HL-60 (cell line): Measurements from ENCODE around the gene CAMTA1.

Experiments used
- DNase-seq, 2 experiments: peaks; one replicate each; pipeline ENCODE4 v3.0.0-alpha.2; 2010 to 2020; ENCODE audit warnings: low read depth in 1 of 2, low spot score in 1 of 2
- H3K27ac ChIP-seq: fragments of 250-450 bp; sonication (Bioruptor Pico); replicated peaks from 2 replicates; pipeline ENCODE4 v1.5.1; 2020; ENCODE audit warnings: mild to moderate bottlenecking, moderate library complexity
- H3K27me3 ChIP-seq: fragments of 250-450 bp; sonication (Bioruptor Pico); 2 replicates; pipeline ENCODE4 v1.5.1; 2021; ENCODE audit warnings: mild to moderate bottlenecking, moderate library complexity; ENCODE audit not compliant: insufficient read depth, poor library complexity, severe bottlenecking
- H3K4me3 ChIP-seq: replicated peaks from 2 replicates; pipeline ENCODE4 v1.5.1; 2011; ENCODE audit warnings: mild to moderate bottlenecking, control low read depth, low read length; ENCODE audit not compliant: insufficient read depth
- CTCF ChIP-seq: IDR thresholded peaks from one replicate; pipeline ENCODE4 v1.5.1; 2011; ENCODE audit warnings: low read length, control low read depth, inconsistent platforms; ENCODE audit not compliant: insufficient read depth
- GABPA ChIP-seq: IDR thresholded peaks from 2 replicates; pipeline ENCODE4 v1.6.1; 2012; ENCODE audit warnings: low read depth
- POLR2AphosphoS5 ChIP-seq: IDR thresholded peaks from 2 replicates; pipeline ENCODE4 v1.6.1; 2012; ENCODE audit warnings: low read depth
- REST ChIP-seq: IDR thresholded peaks from 2 replicates; pipeline ENCODE4 v1.6.1; 2012; ENCODE audit warnings: low read depth; ENCODE audit not compliant: insufficient replicate concordance
- SPI1 ChIP-seq: IDR thresholded peaks from 2 replicates; pipeline ENCODE4 v1.6.1; 2012; ENCODE audit warnings: low read depth, mild to moderate bottlenecking, borderline replicate concordance

The CAMTA1 gene

GRCh38 chr1:7348073-7348472, 562.8 kb downstream of the CAMTA1 start:
- H3K4me3 ChIP-seq: no peak overlapping the region
- no peak overlapping the region for H3K27ac ChIP-seq
- TF ChIP-seq GABPA (no peak), POLR2AphosphoS5 (no peak), CTCF (no peak), SPI1 (no peak)
- no peak for DNase-seq
- no peaks in the 10 kb centered on the region for H3K27me3 ChIP-seq

- DNase-seq: no peak
- no peak overlapping the region for H3K27ac ChIP-seq
- H3K27me3 ChIP-seq: no peaks in the 10 kb centered on the region
- H3K4me3 ChIP-seq: no peak overlapping the region
- TF ChIP-seq GABPA: no peak
- TF ChIP-seq REST: no peak
- TF ChIP-seq POLR2AphosphoS5: no peak
- TF ChIP-seq SPI1: no peak
- TF ChIP-seq CTCF: no peak
These were observed 563.3 kb downstream of the CAMTA1 start for GRCh38 chr1:7348580-7348979.

GRCh38 chr1:7350804-7351203, 565.5 kb downstream of the CAMTA1 start:
- Histone ChIP-seq H3K27me3 (no peaks in the 10 kb centered on the region), H3K4me3 (no peak overlapping the region), H3K27ac (no peak overlapping the region)
- no peak for DNase-seq
- no peak for TF ChIP-seq GABPA
- no peak for TF ChIP-seq POLR2AphosphoS5
- no peak for TF ChIP-seq SPI1
- no peak for TF ChIP-seq CTCF

GRCh38 chr1:7351649-7352048, 566.4 kb downstream of the CAMTA1 start:
- Histone ChIP-seq H3K27ac (no peak overlapping the region), H3K27me3 (no peaks in the 10 kb centered on the region), H3K4me3 (no peak overlapping the region)
- TF ChIP-seq GABPA (no peak), CTCF (no peak), REST (no peak), POLR2AphosphoS5 (no peak), SPI1 (no peak)
- no peak for DNase-seq
